Endometrium (tissue), 2 donors: ENCODE measurements around the gene MYO6.

Experiments
- FAIRE-seq: peaks from 2 replicates; lab custom pipeline; 2012; peaks lifted over from hg19 to GRCh38; lab: Jason Lieb, UNC
- donor health status: control.
- donor health status: control.

Gene MYO6

GRCh38 chr6:75827163-75827562 lies 78.1 kb downstream of the MYO6 start:
- no peak for FAIRE-seq

GRCh38 chr6:75830959-75831885 lies 82.2 kb downstream of the MYO6 start:
- FAIRE-seq = no peak

GRCh38 chr6:75834447-75834846 lies 85.4 kb downstream of the MYO6 start:
- no peak for FAIRE-seq

GRCh38 chr6:75842191-75842590 lies 93.2 kb downstream of the MYO6 start:
- no peak for FAIRE-seq

- FAIRE-seq = no peak
Observed at GRCh38 chr6:75842732-75843131, 93.7 kb downstream of the MYO6 start.

- FAIRE-seq = no peak
Observed at GRCh38 chr6:75843396-75843795, 94.4 kb downstream of the MYO6 start.

GRCh38 chr6:75848274-75848673 lies 99.2 kb downstream of the MYO6 start:
- FAIRE-seq = no peak

GRCh38 chr6:75849329-75850025 lies 100.4 kb downstream of the MYO6 start:
- no peak for FAIRE-seq

GRCh38 chr6:75850026-75850833 lies 101.2 kb downstream of the MYO6 start:
- FAIRE-seq = no peak

GRCh38 chr6:75852721-75853120 lies 103.7 kb downstream of the MYO6 start:
- FAIRE-seq = no peak

- FAIRE-seq = no peak
Observed at GRCh38 chr6:75853806-75854205, 104.8 kb downstream of the MYO6 start.

- peak; percentile 72 for FAIRE-seq
Observed at GRCh38 chr6:75855052-75855451, 106.0 kb downstream of the MYO6 start.

GRCh38 chr6:75856902-75857301 lies 107.9 kb downstream of the MYO6 start:
- no peak for FAIRE-seq

GRCh38 chr6:75863001-75863400 lies 114.0 kb downstream of the MYO6 start:
- no peak for FAIRE-seq

- FAIRE-seq = no peak
Observed at GRCh38 chr6:75863784-75864183, 114.7 kb downstream of the MYO6 start.

GRCh38 chr6:75864446-75864845 lies 115.4 kb downstream of the MYO6 start:
- FAIRE-seq = no peak

GRCh38 chr6:75870389-75870788 lies 121.3 kb downstream of the MYO6 start:
- FAIRE-seq = peak; percentile 92

GRCh38 chr6:75874224-75874623 lies 125.2 kb downstream of the MYO6 start:
- FAIRE-seq = no peak

GRCh38 chr6:75876152-75876551 lies 127.1 kb downstream of the MYO6 start:
- FAIRE-seq = no peak

GRCh38 chr6:75880305-75880704 lies 131.3 kb downstream of the MYO6 start:
- peak; percentile 95 for FAIRE-seq

GRCh38 chr6:75882734-75883133 lies 133.7 kb downstream of the MYO6 start:
- FAIRE-seq = no peak

GRCh38 chr6:75884822-75885221 lies 135.8 kb downstream of the MYO6 start:
- FAIRE-seq = no peak

- no peak for FAIRE-seq
Observed at GRCh38 chr6:75892384-75892783, 143.3 kb downstream of the MYO6 start.
